WTC11 (cell line): Measurements from ENCODE around the gene TTLL4.

ENCODE experiments used
- CTCF ChIP-seq: fragments of 200-600 bp; IDR thresholded peaks from 2 replicates; pipeline ENCODE4 v1.8.0; 2022; ENCODE audit warnings: antibody characterized with exemption
- TCF7 ChIP-seq: sonication (generic); formaldehyde crosslinking; IDR thresholded peaks from 2 replicates; pipeline ENCODE4 v1.8.0; 2022; ENCODE audit warnings: mild to moderate bottlenecking, low read depth, missing genetic modification reagents, moderate library complexity
- ZNF263 ChIP-seq: sonication (generic); formaldehyde crosslinking; IDR thresholded peaks from 2 replicates; pipeline ENCODE4 v1.8.1; 2022; ENCODE audit warnings: low read depth, mild to moderate bottlenecking, moderate library complexity, missing genetic modification reagents
- ZNF317 ChIP-seq: sonication (generic); formaldehyde crosslinking; IDR thresholded peaks from 2 replicates; pipeline ENCODE4 v1.8.1; 2023; ENCODE audit warnings: low read depth, mild to moderate bottlenecking, moderate library complexity, missing genetic modification reagents, borderline replicate concordance
- TF ChIP-seq, protein P1 (sequence below): sonication (generic); formaldehyde crosslinking; IDR thresholded peaks from 2 replicates; pipeline ENCODE4 v1.8.1; 2023; ENCODE audit warnings: mild to moderate bottlenecking, moderate library complexity, missing genetic modification reagents
- TF ChIP-seq, protein P2 (sequence below): sonication (generic); formaldehyde crosslinking; IDR thresholded peaks from 2 replicates; pipeline ENCODE4 v1.8.1; 2022; ENCODE audit warnings: missing genetic modification reagents, borderline replicate concordance
- TF ChIP-seq, protein P3 (sequence below): sonication (generic); formaldehyde crosslinking; IDR thresholded peaks from 2 replicates; pipeline ENCODE4 v1.8.0; 2023; ENCODE audit warnings: missing genetic modification reagents
- TF ChIP-seq, protein P4 (sequence below): sonication (generic); formaldehyde crosslinking; IDR thresholded peaks from 2 replicates; pipeline ENCODE4 v1.8.1; 2023; ENCODE audit warnings: mild to moderate bottlenecking, missing genetic modification reagents, moderate library complexity
- TF ChIP-seq, protein P5 (sequence below): sonication (generic); formaldehyde crosslinking; IDR thresholded peaks from 2 replicates; pipeline ENCODE4 v1.8.1; 2023; ENCODE audit warnings: mild to moderate bottlenecking, missing genetic modification reagents, moderate library complexity
- TF ChIP-seq, protein P6 (sequence below): sonication (generic); formaldehyde crosslinking; IDR thresholded peaks from 2 replicates; pipeline ENCODE4 v1.8.1; 2022; ENCODE audit warnings: low read depth, mild to moderate bottlenecking, moderate library complexity, missing genetic modification reagents, borderline replicate concordance

GRCh38 chr2:218754201-218754600 lies 43.6 kb downstream of the TTLL4 start:
- no peak for TF ChIP-seq CTCF
- TF ChIP-seq, protein P1, sequence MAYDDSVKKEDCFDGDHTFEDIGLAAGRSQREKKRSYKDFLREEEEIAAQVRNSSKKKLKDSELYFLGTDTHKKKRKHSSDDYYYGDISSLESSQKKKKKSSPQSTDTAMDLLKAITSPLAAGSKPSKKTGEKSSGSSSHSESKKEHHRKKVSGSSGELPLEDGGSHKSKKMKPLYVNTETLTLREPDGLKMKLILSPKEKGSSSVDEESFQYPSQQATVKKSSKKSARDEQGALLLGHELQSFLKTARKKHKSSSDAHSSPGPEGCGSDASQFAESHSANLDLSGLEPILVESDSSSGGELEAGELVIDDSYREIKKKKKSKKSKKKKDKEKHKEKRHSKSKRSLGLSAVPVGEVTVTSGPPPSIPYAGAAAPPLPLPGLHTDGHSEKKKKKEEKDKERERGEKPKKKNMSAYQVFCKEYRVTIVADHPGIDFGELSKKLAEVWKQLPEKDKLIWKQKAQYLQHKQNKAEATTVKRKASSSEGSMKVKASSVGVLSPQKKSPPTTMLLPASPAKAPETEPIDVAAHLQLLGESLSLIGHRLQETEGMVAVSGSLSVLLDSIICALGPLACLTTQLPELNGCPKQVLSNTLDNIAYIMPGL: no peak
- TF ChIP-seq, protein P2, sequence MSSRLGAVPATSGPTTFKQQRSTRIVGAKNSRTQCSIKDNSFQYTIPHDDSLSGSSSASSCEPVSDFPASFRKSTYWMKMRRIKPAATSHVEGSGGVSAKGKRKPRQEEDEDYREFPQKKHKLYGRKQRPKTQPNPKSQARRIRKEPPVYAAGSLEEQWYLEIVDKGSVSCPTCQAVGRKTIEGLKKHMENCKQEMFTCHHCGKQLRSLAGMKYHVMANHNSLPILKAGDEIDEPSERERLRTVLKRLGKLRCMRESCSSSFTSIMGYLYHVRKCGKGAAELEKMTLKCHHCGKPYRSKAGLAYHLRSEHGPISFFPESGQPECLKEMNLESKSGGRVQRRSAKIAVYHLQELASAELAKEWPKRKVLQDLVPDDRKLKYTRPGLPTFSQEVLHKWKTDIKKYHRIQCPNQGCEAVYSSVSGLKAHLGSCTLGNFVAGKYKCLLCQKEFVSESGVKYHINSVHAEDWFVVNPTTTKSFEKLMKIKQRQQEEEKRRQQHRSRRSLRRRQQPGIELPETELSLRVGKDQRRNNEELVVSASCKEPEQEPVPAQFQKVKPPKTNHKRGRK (CRISPR knock-in tag): no peak
- no peak for TF ChIP-seq ZNF317 (CRISPR knock-in tag)
- no peak for TF ChIP-seq ZNF263 (CRISPR knock-in tag)
- no peak for TF ChIP-seq TCF7
- TF ChIP-seq, protein P3, sequence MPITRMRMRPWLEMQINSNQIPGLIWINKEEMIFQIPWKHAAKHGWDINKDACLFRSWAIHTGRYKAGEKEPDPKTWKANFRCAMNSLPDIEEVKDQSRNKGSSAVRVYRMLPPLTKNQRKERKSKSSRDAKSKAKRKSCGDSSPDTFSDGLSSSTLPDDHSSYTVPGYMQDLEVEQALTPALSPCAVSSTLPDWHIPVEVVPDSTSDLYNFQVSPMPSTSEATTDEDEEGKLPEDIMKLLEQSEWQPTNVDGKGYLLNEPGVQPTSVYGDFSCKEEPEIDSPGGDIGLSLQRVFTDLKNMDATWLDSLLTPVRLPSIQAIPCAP: no peak
- TF ChIP-seq, protein P4, sequence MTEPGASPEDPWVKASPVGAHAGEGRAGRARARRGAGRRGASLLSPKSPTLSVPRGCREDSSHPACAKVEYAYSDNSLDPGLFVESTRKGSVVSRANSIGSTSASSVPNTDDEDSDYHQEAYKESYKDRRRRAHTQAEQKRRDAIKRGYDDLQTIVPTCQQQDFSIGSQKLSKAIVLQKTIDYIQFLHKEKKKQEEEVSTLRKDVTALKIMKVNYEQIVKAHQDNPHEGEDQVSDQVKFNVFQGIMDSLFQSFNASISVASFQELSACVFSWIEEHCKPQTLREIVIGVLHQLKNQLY (CRISPR knock-in tag): no peak
- TF ChIP-seq, protein P5, sequence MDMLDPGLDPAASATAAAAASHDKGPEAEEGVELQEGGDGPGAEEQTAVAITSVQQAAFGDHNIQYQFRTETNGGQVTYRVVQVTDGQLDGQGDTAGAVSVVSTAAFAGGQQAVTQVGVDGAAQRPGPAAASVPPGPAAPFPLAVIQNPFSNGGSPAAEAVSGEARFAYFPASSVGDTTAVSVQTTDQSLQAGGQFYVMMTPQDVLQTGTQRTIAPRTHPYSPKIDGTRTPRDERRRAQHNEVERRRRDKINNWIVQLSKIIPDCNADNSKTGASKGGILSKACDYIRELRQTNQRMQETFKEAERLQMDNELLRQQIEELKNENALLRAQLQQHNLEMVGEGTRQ (CRISPR knock-in tag): no peak
- TF ChIP-seq, protein P6, sequence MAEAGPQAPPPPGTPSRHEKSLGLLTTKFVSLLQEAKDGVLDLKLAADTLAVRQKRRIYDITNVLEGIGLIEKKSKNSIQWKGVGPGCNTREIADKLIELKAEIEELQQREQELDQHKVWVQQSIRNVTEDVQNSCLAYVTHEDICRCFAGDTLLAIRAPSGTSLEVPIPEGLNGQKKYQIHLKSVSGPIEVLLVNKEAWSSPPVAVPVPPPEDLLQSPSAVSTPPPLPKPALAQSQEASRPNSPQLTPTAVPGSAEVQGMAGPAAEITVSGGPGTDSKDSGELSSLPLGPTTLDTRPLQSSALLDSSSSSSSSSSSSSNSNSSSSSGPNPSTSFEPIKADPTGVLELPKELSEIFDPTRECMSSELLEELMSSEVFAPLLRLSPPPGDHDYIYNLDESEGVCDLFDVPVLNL (CRISPR knock-in tag): no peak
